Hematopoietic multipotent progenitor cell (in vitro differentiated cells): ENCODE measurements around the gene DIPK1B. TPM values are rescaled to one million over a fixed set of nuclear protein-coding genes. Genes with fewer than 3 reads are reported as not detected.
"Not testable (repeated sequence)": the region's sequence is repeated elsewhere in the genome, so short reads cannot be mapped to it uniquely, and the experiment has no call there.

ENCODE experiments used
- DNase-seq, 3 donors: peaks; one replicate each; pipeline ENCODE4 v3.0.0-alpha.2; 2011 to 2015; ENCODE audit warnings: low read depth in 2 of 3, low spot score in 2 of 3
- total RNA-seq: library from RNA; depleted of rRNA; stranded (reverse); fragments of >200 nt; gene quantifications from one replicate; pipeline ENCODE4 v1.2.3, GENCODE V29; 2012

The DIPK1B gene
- total RNA-seq, 1 donor = 227 TPM

- no peak for DNase-seq
Measured at GRCh38 chr9:136748201-136748600, 35.8 kb downstream of the DIPK1B start, which contains the start of gene LCN6. Gene LCN6 (minus strand): TSS chr9:136748525. CDS start chr9:136748483, 42 bp downstream.

- DNase-seq = no peak
Measured at GRCh38 chr9:136748666-136749611, 36.6 kb downstream of the DIPK1B start.

GRCh38 chr9:136750526-136750925 lies 38.2 kb downstream of the DIPK1B start:
- DNase-seq = no peak

- DNase-seq = no peak
Measured at GRCh38 chr9:136751244-136751643, 38.9 kb downstream of the DIPK1B start.

DNA sequence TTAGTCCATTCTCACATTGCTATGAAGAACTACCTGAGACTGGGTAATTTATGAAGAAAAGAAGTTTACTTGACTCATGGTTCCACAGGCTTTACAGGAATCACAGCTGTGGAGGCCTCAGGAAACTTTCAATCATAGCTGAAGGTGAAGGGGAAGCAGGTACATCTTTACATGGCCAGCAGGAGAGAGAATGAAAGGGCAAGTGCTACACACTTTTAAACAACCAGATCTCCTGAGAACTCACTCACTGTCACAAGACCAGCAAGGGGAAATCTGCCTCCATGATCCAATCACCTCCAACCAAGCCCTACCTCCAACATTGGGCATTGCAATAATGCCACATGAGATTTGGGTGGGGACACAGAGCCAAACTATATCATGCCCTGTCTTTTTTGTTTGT lies 39.4 kb downstream of the DIPK1B start:
- no peak for DNase-seq

DNA sequence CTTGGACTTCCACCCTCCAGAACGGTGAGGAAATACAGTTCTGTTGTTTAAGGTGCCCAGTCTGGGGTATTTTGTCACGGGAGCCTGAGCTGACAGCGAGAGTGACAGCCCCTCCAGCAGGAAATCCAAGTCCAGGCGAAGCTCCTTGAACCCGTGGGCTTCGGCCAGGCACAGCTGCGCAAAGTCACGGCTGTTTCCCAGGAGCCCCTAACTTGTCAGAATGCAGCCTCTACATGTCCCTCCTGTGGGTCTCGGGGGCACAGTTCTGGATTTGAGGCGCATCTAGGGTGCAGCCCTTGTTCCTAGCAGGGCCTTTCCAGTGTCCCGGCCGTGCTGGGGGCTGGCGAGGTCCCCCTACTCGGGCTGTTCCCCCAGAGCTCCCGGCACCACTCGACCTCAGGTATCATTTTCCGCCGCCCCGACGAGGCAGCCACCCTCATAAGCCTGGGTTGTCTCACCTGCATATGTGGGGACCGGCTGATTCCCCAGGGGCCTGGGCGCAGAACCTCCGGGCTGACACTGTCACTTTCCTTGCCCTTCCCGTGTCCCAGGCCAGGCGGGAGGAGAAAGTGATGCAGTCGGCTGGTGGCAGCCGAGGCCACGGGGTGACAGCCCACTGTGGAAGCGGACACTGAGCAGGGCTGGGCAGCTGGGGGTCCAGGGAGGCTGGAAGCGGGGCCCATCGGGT lies 41.1 kb downstream of the DIPK1B start:
- DNase-seq = no peak

DNA sequence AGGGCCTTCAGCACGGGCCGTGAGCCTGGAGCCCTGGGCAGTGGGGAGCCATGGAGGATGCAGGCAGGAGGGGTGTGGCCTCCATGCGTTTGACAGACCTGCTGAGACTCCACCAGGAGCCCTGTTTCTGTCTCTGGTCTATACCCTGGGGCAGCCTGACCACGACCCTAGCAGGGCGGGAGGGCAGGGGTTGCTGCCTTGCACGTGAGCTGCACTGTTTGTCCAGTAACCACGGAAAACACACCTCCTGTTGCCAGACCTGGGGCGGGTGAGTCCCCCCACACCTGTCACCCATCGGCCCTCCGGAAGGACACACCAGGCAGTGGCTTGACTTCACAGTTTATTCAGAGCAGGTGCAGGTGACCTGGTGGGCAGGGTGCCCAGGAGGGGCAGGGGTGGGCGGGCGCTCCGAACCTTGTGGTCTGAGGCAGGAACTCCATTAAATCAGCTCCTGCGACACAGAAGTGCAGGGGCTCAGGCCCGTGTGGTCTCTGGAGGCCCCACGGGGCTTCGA lies 41.7 kb downstream of the DIPK1B start:
- peak in 2 of 3 donors; percentile 63 to 78 for DNase-seq

- DNase-seq = no peak
Measured at GRCh38 chr9:136754626-136755301, 42.4 kb downstream of the DIPK1B start.

DNA sequence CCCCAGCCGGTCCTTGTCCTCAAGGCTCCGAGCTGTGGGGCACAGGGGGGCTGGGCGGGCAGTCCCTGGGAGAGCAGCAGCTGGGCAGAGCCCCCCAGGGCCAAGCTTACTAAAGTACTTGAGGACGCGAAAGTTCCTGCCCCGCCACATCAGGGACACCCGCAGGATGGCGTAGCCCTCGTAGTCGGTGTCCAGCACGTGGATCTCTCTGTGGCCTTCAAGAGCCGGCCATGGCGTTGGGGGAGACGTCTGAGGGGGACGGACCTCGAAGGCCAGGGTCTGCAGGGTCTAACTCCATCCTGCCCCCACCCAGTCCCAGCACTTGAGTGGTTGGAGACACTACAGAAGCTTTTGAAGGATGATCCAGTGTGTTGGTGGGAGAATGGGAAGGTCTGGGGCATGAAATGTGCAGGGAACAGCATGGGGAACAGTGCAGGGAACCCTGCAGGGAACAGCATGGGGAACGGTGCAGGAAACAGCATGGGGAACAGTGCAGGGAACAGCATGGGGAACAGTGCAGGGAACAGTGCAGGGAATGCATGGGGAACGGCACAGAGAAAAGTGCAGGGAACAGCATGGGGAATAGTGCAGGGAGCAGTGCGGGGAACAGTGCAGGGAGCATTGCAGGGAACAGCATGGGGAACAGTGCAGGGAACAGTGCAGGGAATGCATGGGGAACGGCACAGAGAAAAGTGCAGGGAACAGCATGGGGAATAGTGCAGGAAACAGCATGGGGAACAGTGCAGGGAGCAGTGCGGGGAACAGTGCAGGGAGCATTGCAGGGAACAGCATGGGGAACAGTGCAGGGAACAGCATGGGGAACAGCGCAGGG lies 43.1 kb downstream of the DIPK1B start:
- DNase-seq = not testable (repeated sequence)

DNA sequence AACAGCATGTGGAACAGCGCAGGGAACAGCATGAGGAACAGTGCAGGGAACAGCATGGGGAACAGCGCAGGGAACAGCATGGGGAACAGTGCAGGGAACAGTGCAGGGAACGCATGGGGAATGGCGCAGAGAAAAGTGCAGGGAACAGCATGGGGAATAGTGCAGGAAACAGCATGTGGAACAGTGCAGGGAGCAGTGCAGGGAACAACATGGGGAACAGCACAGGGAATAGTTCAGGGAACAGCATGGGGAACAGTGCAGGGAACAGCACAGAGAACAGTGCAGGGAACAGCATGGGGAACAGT lies 43.7 kb downstream of the DIPK1B start:
- DNase-seq = no peak

DNA sequence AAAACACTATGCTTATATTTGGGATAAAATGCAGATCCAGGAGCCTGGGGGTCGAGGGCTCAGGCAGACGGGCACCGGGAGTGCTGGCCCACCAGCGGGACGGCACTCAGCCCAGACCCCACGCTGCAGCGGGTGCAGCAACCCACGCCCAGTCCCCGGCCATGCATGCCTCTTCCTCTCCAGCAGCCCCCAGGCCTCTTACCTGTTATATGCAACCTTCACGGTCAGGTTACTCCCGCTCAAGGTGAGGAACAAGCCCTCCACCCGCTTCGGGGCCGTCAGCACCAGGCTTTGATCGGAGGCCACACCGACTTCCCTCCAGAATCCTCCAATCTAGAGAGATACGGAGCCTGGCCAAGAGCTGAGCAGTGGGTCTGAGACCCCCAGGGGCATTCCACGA lies 44.5 kb downstream of the DIPK1B start:
- no peak for DNase-seq

- no peak for DNase-seq
Measured at GRCh38 chr9:136757328-136757727, 45.0 kb downstream of the DIPK1B start.

DNA sequence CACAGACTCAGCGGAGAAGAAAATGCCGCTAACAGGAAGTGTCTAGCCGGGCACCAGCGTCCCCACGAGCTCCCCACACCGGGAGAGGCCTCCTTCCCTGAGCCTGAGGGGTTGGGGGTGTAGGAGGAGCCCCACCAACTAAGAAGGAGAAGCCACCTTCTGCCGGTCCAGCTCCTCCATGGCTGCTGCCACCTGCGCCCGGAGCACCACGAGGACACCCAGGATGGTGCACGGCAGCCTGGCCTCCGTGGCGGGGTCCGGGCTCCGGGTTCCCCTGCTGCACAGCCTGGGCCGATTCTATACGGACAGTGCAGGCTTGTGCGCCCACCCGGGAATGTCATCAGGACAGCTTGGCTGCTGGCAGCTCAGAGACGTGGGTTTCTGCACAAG lies 45.4 kb downstream of the DIPK1B start:
- DNase-seq = no peak

DNA sequence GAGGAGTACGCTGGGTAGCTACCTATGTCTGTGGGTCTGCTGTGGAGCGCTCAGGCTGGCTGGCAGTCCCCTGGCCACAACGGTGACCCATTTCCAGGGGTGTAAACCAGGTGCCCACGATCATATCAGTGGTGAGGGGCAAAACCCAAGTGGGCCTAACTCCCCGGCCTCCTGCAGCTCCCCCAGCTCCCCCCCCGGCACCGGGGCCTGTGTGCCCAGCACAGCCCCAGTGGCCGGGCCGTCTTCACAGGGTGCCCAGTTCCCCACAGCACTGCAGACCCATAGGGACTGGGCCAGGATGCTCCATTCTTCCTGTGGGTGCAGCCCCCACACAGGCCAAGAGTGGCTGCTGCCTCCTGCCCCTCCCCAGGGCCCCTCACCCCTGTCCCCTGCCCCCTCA lies 46.6 kb downstream of the DIPK1B start:
- DNase-seq = no peak

DNA sequence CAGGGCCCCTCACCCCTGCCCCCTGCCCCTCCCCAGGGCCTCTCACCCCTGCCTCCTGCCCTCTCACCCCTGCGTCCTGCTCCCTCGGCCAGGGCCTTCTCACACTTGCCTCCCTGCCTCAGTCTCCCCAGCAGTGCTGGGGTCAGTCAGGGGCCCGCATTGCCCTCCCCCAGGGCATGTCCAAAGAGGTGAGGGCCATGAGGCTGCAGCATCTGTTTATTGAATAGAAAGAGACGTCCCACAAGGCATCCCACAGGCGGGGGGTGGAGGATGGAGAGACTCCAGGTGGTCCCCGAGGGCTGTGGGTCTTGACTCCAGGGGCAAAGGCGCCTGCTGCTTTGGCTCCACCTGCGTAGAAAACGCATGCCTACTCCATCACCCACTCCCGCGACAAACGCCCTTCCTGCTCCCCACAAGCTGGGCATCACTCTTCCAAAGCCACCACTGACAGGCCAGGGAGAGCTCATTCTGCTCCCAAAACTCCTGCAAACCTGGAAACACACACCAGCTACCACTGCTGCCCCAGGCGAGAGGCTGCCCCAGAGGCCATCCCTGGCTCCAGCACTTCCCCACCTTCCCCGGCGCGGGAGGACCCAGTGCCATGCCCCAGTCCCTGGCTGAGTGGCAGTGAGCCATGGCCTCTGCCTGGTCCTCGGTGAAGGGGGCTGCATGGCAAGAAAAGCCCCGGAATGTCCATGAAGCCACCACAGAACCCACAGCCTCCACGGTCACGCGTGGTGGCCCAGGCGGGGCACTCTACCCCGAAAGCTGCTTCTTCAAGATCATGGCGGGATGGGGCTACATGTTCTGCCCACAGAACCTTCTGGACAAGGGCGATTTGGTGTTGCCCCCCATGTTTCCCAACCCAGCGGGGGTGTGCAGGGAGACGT lies 47.3 kb downstream of the DIPK1B start:
- no peak for DNase-seq

- no peak for DNase-seq
Measured at GRCh38 chr9:136760424-136760823, 48.1 kb downstream of the DIPK1B start.

GRCh38 chr9:136760834-136761544 lies 48.6 kb downstream of the DIPK1B start:
- DNase-seq = peak in 1 of 3 donors; percentile 63

DNA sequence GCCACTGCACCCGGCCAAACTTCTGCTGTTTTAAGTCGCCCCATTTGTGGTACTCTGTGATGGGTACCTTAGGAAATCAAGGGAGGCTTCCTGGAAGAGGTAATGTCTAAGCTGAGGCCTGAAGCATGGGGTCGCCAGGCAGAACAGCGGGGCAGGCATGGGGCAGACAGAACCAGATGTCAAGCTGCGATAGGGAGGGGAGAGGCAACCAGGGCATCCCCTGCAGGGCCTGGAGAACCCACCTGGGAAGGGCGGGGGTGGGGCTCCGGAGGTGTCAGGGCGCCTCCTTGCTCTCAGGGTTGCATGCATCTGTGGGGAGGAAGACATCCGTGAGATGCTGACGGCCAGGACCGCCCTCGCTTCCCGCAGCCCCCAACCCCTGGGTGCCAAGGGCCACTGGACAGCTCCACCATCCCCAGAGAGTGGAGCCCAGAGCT lies 49.2 kb downstream of the DIPK1B start:
- no peak for DNase-seq
